PFSK-1 (cell line): ENCODE results near the gene ANO10.

Source experiments
- FOXP2 ChIP-seq: optimal IDR thresholded peaks from 2 replicates; pipeline ENCODE3; 2011; ENCODE audit warnings: borderline replicate concordance, control low read depth, inconsistent platforms; ENCODE audit not compliant: insufficient read depth; ENCODE audit errors: extremely low read length, extremely low read depth
- POLR2AphosphoS5 ChIP-seq: IDR thresholded peaks from 2 replicates; pipeline ENCODE4 v1.6.1; 2012; ENCODE audit warnings: low read depth, mild to moderate bottlenecking, control low read depth, low read length, moderate library complexity
- SIN3A ChIP-seq: IDR thresholded peaks from 2 replicates; pipeline ENCODE4 v1.6.1; 2012; ENCODE audit warnings: mild to moderate bottlenecking, low read length, moderate library complexity, borderline replicate concordance; ENCODE audit not compliant: insufficient read depth
- TAF1 ChIP-seq: IDR thresholded peaks from 2 replicates; pipeline ENCODE4 v1.6.1; 2012; ENCODE audit warnings: low read length, control low read depth, borderline replicate concordance; ENCODE audit not compliant: insufficient read depth
- TF ChIP-seq, protein P1 (sequence below), 2 experiments: IDR thresholded peaks; 2 replicates each; pipeline versions ENCODE4 v1.6.1 to v1.8.0; 2011 to 2012; ENCODE audit warnings: low read depth in 2 of 2, low read length in 2 of 2, control low read depth in 1 of 2, inconsistent platforms in 1 of 2, mild to moderate bottlenecking in 1 of 2, moderate library complexity in 1 of 2; ENCODE audit not compliant: insufficient read depth in 1 of 2

Gene ANO10

GRCh38 chr3:43345877-43346276 is 275.9 kb downstream of the ANO10 start:
- TF ChIP-seq POLR2AphosphoS5 (no peak), FOXP2 (no peak), SIN3A (no peak), TAF1 (no peak)
- TF ChIP-seq, protein P1, sequence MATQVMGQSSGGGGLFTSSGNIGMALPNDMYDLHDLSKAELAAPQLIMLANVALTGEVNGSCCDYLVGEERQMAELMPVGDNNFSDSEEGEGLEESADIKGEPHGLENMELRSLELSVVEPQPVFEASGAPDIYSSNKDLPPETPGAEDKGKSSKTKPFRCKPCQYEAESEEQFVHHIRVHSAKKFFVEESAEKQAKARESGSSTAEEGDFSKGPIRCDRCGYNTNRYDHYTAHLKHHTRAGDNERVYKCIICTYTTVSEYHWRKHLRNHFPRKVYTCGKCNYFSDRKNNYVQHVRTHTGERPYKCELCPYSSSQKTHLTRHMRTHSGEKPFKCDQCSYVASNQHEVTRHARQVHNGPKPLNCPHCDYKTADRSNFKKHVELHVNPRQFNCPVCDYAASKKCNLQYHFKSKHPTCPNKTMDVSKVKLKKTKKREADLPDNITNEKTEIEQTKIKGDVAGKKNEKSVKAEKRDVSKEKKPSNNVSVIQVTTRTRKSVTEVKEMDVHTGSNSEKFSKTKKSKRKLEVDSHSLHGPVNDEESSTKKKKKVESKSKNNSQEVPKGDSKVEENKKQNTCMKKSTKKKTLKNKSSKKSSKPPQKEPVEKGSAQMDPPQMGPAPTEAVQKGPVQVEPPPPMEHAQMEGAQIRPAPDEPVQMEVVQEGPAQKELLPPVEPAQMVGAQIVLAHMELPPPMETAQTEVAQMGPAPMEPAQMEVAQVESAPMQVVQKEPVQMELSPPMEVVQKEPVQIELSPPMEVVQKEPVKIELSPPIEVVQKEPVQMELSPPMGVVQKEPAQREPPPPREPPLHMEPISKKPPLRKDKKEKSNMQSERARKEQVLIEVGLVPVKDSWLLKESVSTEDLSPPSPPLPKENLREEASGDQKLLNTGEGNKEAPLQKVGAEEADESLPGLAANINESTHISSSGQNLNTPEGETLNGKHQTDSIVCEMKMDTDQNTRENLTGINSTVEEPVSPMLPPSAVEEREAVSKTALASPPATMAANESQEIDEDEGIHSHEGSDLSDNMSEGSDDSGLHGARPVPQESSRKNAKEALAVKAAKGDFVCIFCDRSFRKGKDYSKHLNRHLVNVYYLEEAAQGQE (IDR thresholded peaks at IDR 0.05; ENCODE audit: insufficient read depth in 1 of 2, low read depth in 2 of 2, low read length in 2 of 2), result no peak

GRCh38 chr3:43345246-43345645 is 276.6 kb downstream of the ANO10 start:
- TF ChIP-seq, protein P1 (IDR thresholded peaks at IDR 0.05; ENCODE audit: insufficient read depth in 1 of 2, low read depth in 2 of 2, low read length in 2 of 2), result no peak
- TF ChIP-seq SIN3A (no peak), FOXP2 (no peak), TAF1 (no peak), POLR2AphosphoS5 (no peak)

DNA sequence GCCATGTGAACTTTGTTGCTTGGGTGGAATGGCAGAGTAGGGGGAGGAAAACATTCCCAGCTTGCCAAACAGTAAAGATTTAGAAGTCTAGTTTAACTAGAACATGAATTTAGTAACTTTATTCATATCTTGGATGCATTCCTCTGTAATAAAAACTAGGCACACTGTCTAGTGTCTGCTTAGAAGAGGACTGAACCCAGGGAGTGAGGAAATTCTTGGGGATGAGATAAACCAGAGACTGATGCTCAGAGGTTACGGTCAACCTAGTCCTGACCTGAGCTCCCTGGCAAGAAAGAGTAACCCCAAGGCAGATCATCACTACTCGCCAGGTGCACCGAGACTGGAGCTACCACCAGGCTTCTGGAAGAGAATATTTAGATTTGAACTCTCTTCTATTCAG is 277.3 kb downstream of the ANO10 start:
- TF ChIP-seq SIN3A (no peak), FOXP2 (no peak), TAF1 (no peak)
- TF ChIP-seq, protein P1 (IDR thresholded peaks at IDR 0.05; ENCODE audit: insufficient read depth in 1 of 2, low read depth in 2 of 2, low read length in 2 of 2), result no peak

DNA sequence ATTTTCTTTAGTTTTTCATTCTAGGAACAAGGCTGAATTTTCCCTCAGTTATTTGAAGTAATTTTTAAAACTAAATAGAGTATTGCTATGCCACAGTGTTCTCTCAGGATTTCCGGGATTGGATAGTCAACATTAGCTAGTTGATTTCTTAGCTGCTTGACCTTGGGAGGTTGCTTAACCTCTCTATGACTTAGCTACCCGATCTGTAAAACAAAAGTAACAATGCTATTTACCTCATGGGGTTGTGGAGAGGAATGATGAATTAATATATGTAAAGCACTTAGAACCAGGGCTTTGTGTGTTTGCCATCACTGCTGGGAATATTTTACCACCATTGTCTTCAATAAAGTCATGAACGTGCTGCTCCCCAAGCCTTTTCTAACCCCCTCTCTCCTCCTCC is 278.0 kb downstream of the ANO10 start:
- no peak for TF ChIP-seq POLR2AphosphoS5
- TF ChIP-seq, protein P1 (IDR thresholded peaks at IDR 0.05; ENCODE audit: insufficient read depth in 1 of 2, low read depth in 2 of 2, low read length in 2 of 2), result no peak
- no peak for TF ChIP-seq FOXP2
- no peak for TF ChIP-seq SIN3A
- TF ChIP-seq TAF1, result no peak

- TF ChIP-seq FOXP2 (no peak), SIN3A (no peak), TAF1 (no peak), POLR2AphosphoS5 (no peak)
- TF ChIP-seq, protein P1 (IDR thresholded peaks at IDR 0.05; ENCODE audit: insufficient read depth in 1 of 2, low read depth in 2 of 2, low read length in 2 of 2), result no peak
Observed at GRCh38 chr3:43343185-43343584, 278.6 kb downstream of the ANO10 start.
